Neural progenitor cell (in vitro differentiated cells): ENCODE data around the gene RELT. TPM values are rescaled to one million over a fixed set of nuclear protein-coding genes. Genes with fewer than 3 reads are reported as not detected.

Source experiments
- DNase-seq: peaks from one replicate; pipeline ENCODE4 v3.0.0-alpha.2; 2016; ENCODE audit warnings: low spot score
- H2AFZ ChIP-seq: fragments of 200-600 bp; sonication (generic); replicated peaks from 2 replicates; pipeline ENCODE4 v1.6.1; 2016; ENCODE audit warnings: antibody characterized with exemption
- H3F3A ChIP-seq: fragments of 200-600 bp; sonication (generic); 2 replicates; pipeline ENCODE4 v1.6.1; 2016; ENCODE audit warnings: antibody characterized with exemption, low read depth
- H3K27ac ChIP-seq: fragments of 200-600 bp; sonication (generic); 2 replicates; pipeline ENCODE4 v1.5.1; 2016; ENCODE audit warnings: mild to moderate bottlenecking
- H3K27me3 ChIP-seq: fragments of 200-600 bp; sonication (generic); 2 replicates; pipeline ENCODE4 v1.6.1; 2016; ENCODE audit warnings: mild to moderate bottlenecking, moderate library complexity
- H3K36me3 ChIP-seq: fragments of 200-600 bp; sonication (generic); 2 replicates; pipeline ENCODE4 v1.5.1; 2016
- H3K4me1 ChIP-seq: fragments of 200-600 bp; sonication (generic); 2 replicates; pipeline ENCODE4 v1.6.1; 2016; ENCODE audit warnings: mixed run types
- H3K4me2 ChIP-seq: fragments of 200-600 bp; sonication (generic); 2 replicates; pipeline ENCODE4 v1.6.1; 2016
- H3K4me3 ChIP-seq: fragments of 200-600 bp; sonication (generic); 2 replicates; pipeline ENCODE4 v1.5.1; 2016
- H3K79me2 ChIP-seq: fragments of 200-600 bp; sonication (generic); 2 replicates; pipeline ENCODE4 v1.6.1; 2016; ENCODE audit warnings: low read depth
- H3K9ac ChIP-seq: fragments of 200-600 bp; sonication (generic); 2 replicates; pipeline ENCODE4 v1.6.1; 2016
- H3K9me3 ChIP-seq: fragments of 200-600 bp; sonication (generic); 2 replicates; pipeline ENCODE4 v1.5.1; 2016; ENCODE audit warnings: low read depth
- H4K20me1 ChIP-seq: fragments of 200-600 bp; sonication (generic); 2 replicates; pipeline ENCODE4 v1.6.1; 2016; ENCODE audit warnings: low read depth
- H3K27ac Mint-ChIP-seq: 3 replicates; pipeline ENCODE4 v1.8.0; 2021; ENCODE audit warnings: mixed read lengths
- H3K27me3 Mint-ChIP-seq: 2 replicates; pipeline ENCODE4 v1.8.0; 2022; ENCODE audit warnings: low read depth, mild to moderate bottlenecking, inconsistent platforms, moderate library complexity, mixed read lengths; ENCODE audit not compliant: insufficient read depth
- H3K36me3 Mint-ChIP-seq: 3 replicates; pipeline ENCODE4 v1.8.0; 2021; ENCODE audit warnings: mixed read lengths
- H3K4me1 Mint-ChIP-seq: 3 replicates; pipeline ENCODE4 v1.8.0; 2021; ENCODE audit warnings: mixed read lengths
- H3K4me3 Mint-ChIP-seq: 3 replicates; pipeline ENCODE4 v1.8.0; 2021; ENCODE audit warnings: mild to moderate bottlenecking, moderate library complexity, mixed read lengths
- H3K9me3 Mint-ChIP-seq: 3 replicates; pipeline ENCODE4 v1.8.0; 2020; ENCODE audit warnings: mixed read lengths
- CTCF ChIP-seq: fragments of 200-600 bp; sonication (generic); IDR thresholded peaks from 2 replicates; pipeline ENCODE4 v1.5.1; 2017; ENCODE audit warnings: antibody characterized with exemption, mild to moderate bottlenecking
- EZH2 ChIP-seq: fragments of 200-600 bp; sonication (generic); IDR thresholded peaks from 2 replicates; pipeline ENCODE4 v1.6.1; 2017; ENCODE audit warnings: antibody characterized with exemption, mild to moderate bottlenecking, moderate library complexity
- EZH2phosphoT487 ChIP-seq: fragments of 200-600 bp; sonication (generic); IDR thresholded peaks from 2 replicates; pipeline ENCODE4 v1.6.1; 2017; ENCODE audit warnings: antibody characterized with exemption
- total RNA-seq: library from RNA; depleted of rRNA; stranded (reverse); fragments of >200 nt; gene quantifications from 2 replicates; pipeline ENCODE4 v1.2.3, GENCODE V29; 2015; ENCODE audit warnings: low replicate concordance

RELT gene
- total RNA-seq, 1 donor from 2014 or later = 5.4 TPM

- Histone ChIP-seq H3K79me2 (no peaks in the 10 kb centered on the region), H3K9me3 (no peaks in the 10 kb centered on the region), H4K20me1 (peaks cover 17% of the 10 kb centered on the region), H3K4me3 (no peak overlapping the region), H3K36me3 (no peaks in the 10 kb centered on the region), H3K27me3 (no peaks in the 10 kb centered on the region), H3K27ac (no peak overlapping the region), H2AFZ (no peak overlapping the region), H3F3A (no peaks in the 10 kb centered on the region), H3K4me2 (no peak overlapping the region), H3K9ac (no peak overlapping the region), H3K4me1 (no peaks in the 10 kb centered on the region)
- Mint-ChIP-seq H3K4me1 (peaks cover 3% of the 10 kb centered on the region), H3K9me3 (no peaks in the 10 kb centered on the region), H3K4me3 (no peak overlapping the region), H3K27ac (no peak overlapping the region), H3K36me3 (peaks cover 17% of the 10 kb centered on the region), H3K27me3 (peaks cover 7% of the 10 kb centered on the region)
- no peak for DNase-seq
- TF ChIP-seq CTCF = no peak
- TF ChIP-seq EZH2 = no peak
- no peak for TF ChIP-seq EZH2phosphoT487
These were observed 8.6 kb upstream of the RELT start for GRCh38 chr11:73367482-73368024.

- Mint-ChIP-seq H3K9me3 (no peaks in the 10 kb centered on the region), H3K27me3 (peaks cover 11% of the 10 kb centered on the region), H3K27ac (peak overlapping the region; percentile 32), H3K36me3 (no peaks in the 10 kb centered on the region), H3K4me3 (no peak overlapping the region), H3K4me1 (peaks cover 14% of the 10 kb centered on the region)
- H3K27ac ChIP-seq = no peak overlapping the region
- H3K36me3 ChIP-seq = no peaks in the 10 kb centered on the region
- H3K79me2 ChIP-seq = peaks cover 10% of the 10 kb centered on the region
- no peak overlapping the region for H2AFZ ChIP-seq
- no peak overlapping the region for H3K4me3 ChIP-seq
- no peaks in the 10 kb centered on the region for H3F3A ChIP-seq
- H3K4me2 ChIP-seq = no peak overlapping the region
- no peak for TF ChIP-seq EZH2
- TF ChIP-seq CTCF = peak; percentile 40
- H3K27me3 ChIP-seq = peaks cover 5% of the 10 kb centered on the region
- peaks cover 7% of the 10 kb centered on the region for H4K20me1 ChIP-seq
- no peak overlapping the region for H3K9ac ChIP-seq
- no peaks in the 10 kb centered on the region for H3K9me3 ChIP-seq
- peak; percentile 50 for DNase-seq
- peaks cover 7% of the 10 kb centered on the region for H3K4me1 ChIP-seq
These were observed 3.7 kb upstream of the RELT start for GRCh38 chr11:73372375-73372993.

- peaks cover 21% of the 10 kb centered on the region for H4K20me1 ChIP-seq
- H3F3A ChIP-seq = no peaks in the 10 kb centered on the region
- H3K27me3 ChIP-seq = peaks cover 5% of the 10 kb centered on the region
- Mint-ChIP-seq H3K27me3 (peaks cover 13% of the 10 kb centered on the region), H3K9me3 (no peaks in the 10 kb centered on the region), H3K36me3 (no peaks in the 10 kb centered on the region), H3K4me1 (peaks cover 25% of the 10 kb centered on the region), H3K27ac (no peak overlapping the region), H3K4me3 (no peak overlapping the region)
- TF ChIP-seq EZH2 (no peak), EZH2phosphoT487 (no peak), CTCF (no peak)
- peaks cover 12% of the 10 kb centered on the region for H3K4me1 ChIP-seq
- no peak overlapping the region for H2AFZ ChIP-seq
- no peak overlapping the region for H3K4me3 ChIP-seq
- no peak overlapping the region for H3K4me2 ChIP-seq
- no peaks in the 10 kb centered on the region for H3K9me3 ChIP-seq
- H3K36me3 ChIP-seq = no peaks in the 10 kb centered on the region
- peaks cover 27% of the 10 kb centered on the region for H3K79me2 ChIP-seq
- H3K27ac ChIP-seq = no peak overlapping the region
- no peak overlapping the region for H3K9ac ChIP-seq
- no peak for DNase-seq
These were observed 2.0 kb upstream of the RELT start for GRCh38 chr11:73374151-73374550.
